GM18517 (cell line): Measurements from ENCODE around the gene NYNRIN.

ENCODE experiments used
- ATAC-seq: cut with Tn5 transposase; IDR thresholded peaks from one replicate; pipeline ENCODE4 v1.9.1; 2021; ENCODE audit warnings: mild to moderate bottlenecking, moderate library complexity; ENCODE audit not compliant: unreplicated experiment

The NYNRIN gene

DNA sequence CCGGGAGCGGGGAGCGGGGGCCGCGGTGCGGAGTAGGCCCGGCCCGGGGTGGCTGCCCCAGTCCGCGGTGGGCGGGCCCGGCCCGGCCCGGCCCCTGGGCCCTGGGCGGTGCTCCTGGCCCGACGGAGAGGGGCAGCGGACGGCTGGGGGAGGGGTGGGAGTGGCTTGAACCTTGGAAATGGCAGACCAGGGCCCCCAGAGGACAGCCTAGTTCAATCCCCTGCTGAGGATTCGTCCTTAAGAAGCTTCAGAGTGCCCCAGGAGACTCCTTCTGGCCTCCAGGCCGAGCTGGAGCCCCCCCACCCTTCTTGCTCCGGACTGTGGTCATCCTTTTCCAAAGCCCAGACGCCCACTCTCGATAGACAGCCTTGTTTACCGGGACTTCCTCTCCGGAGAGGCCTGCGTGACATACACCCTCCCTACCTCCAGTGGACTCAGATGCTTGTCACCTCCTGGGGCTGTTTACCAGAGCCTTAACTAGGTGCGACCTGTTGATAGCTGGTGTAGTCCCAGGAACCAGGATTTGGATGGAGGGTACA, 31.4 kb downstream of the NYNRIN start:
- peak; percentile 57 for ATAC-seq

DNA sequence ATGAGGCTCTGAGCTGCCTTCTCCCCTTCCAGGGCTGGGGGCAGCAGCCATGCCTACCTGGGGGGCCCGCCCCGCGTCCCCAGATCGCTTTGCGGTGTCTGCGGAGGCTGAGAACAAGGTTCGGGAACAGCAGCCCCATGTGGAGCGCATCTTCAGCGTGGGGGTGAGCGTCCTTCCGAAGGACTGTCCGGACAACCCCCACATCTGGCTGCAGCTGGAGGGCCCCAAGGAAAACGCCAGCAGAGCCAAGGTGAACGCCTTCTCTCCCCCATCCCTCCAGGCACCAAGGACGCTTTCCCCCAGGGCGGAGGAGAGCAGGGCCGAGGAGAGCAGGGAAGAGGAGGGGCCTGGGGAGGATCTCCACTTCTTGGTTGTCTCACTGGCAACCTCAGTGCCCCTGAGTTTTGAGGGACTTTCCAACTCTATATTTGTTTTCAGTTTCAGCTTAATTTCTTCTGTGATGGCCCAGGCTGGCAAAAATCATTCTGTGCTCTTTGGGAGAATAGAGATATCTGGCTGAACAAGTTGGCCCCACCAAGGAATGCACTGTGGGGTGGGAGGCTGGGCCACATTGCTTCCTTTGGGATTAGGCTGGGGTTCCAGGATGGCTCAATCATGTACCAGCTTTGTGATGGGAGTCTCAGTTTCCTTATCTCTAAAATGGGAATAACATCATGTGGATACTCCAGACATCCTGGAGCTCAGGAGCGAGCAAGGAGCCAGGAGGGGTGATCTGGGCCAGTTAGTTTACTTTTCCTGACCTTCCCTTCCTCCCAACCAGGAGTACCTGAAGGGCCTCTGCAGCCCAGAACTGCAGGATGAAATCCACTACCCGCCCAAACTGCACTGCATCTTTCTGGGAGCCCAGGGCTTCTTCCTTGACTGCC, 32.1 kb downstream of the NYNRIN start:
- ATAC-seq = no peak

DNA sequence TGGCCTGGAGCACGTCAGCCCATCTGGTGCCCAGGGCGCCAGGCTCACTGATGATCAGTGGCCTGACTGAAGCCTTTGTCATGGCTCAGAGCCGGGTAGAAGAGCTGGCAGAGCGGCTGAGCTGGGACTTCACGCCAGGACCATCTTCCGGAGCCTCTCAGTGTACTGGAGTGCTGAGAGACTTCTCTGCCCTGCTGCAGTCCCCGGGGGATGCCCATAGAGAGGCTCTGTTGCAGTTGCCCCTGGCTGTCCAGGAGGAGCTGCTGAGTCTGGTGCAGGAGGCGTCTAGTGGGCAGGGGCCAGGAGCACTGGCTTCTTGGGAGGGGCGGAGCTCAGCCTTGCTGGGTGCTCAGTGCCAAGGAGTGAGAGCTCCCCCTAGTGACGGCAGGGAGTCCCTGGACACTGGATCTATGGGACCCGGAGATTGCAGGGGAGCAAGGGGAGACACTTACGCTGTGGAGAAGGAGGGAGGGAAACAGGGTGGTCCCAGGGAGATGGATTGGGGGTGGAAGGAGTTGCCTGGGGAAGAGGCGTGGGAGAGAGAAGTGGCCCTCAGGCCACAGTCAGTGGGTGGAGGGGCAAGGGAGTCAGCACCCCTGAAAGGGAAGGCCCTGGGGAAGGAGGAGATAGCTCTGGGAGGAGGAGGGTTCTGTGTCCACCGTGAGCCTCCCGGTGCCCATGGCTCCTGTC, 32.9 kb downstream of the NYNRIN start:
- peak; percentile 49 for ATAC-seq

DNA sequence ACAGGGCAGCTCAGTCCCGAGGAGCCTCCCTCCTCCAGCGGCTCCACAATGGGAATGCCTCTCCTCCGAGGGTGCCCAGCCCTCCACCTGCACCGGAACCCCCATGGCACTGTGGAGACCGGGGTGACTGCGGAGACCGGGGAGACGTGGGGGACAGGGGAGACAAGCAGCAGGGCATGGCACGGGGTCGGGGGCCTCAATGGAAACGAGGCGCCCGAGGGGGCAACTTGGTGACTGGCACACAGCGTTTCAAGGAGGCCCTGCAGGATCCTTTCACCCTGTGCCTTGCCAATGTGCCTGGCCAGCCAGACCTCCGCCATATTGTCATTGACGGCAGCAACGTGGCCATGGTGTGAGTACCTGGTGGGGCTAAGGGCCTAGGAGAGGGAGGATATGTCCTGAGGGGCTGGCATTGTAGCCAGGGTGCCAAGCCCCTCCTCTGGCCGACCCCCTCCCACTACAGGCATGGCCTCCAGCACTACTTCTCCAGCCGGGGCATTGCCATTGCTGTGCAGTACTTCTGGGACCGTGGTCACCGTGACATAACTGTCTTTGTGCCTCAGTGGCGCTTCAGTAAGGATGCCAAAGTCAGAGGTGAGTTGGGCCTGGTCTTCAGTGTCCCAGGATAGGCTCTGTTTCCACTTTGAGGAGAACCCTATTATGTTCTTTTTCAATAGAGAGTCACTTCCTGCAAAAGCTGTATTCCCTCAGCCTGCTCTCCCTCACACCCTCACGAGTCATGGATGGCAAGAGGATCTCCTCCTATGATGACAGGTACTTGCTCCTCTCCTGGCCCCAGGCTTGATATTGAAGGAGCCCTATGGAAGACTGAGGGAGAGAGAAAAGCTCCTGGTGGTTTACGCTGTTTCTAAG, 33.7 kb downstream of the NYNRIN start:
- ATAC-seq = no peak

DNA sequence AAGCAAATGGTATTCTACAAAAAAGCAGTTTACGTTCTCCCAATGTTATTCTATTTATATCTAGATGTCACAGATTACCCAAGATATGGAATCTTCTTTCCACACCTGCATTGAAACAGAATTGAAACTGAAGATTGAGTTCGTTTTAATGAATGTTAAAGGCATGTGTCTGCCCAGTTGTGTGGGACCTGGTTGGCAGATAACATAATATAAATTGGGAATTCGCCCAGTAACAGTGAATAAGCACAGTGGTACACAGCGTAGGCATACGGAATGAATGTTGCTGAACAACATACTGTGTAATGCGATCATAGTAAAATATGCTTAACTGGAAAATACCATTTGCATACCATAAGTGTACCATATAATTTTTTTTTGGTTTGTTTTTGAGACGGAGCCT, 35.2 kb downstream of the NYNRIN start:
- ATAC-seq = no peak

DNA sequence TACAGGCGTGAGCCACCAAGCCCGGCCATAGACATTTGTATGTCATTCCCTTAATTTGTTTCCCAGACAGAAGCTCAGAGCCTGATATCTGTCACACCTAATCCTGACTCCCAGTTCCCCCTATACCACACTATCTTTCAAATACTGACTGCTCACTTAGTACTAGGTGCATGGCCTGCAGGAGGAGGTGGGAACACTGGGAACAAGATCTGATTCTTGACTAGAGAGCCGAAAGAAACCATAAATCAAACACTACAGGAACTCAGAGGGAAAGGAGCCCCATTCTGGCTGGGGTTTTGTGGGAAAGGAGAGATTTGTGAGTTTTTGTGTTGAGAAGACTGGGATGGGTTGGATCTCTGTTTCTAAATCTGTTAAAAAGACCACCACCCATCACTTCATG, 35.9 kb downstream of the NYNRIN start:
- no peak for ATAC-seq

DNA sequence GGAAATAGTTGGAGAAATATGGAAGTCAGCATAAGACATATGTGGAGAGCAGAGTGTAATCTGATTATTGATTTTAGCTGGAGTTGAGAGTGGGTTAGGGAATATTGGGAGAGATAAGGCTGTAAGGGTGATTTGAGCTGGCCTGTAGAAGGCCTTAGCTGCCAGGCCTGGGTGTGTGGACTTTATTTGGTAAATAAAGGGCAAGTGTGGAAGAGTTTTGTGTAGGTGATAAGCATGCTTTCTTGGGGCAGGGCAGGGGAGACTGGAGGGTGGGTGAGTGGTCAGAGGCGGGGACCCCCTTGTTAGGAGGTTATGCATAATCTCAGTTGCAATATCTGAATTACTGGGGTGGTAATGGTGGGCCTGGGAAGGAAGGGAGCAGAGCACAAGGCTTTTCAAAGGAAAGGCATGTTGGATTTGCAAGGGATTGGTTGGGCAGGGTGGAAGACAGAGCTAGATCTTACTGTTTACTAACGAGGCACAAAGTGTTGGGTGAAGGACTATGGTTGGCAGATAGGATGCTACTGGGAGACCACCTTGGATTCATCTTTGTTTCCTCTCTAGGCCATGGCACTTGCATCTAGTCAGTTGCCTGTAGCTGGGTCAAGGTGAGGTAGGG, 36.5 kb downstream of the NYNRIN start:
- no peak for ATAC-seq

DNA sequence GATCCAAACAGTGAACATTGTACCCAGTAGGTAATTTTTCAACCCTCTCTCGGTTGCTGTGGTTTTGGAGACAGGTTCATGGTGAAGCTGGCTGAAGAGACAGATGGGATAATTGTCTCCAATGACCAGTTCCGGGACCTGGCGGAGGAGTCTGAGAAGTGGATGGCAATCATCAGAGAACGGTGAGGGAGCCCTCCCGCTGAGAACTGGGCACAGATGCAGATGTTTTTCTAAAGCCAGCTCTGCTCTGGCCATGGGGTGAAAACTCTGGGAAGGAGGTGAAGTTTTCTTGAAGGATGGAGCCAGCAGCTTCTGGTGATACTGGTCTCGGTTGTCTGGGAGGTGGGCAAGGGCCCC, 37.2 kb downstream of the NYNRIN start:
- ATAC-seq = no peak

DNA sequence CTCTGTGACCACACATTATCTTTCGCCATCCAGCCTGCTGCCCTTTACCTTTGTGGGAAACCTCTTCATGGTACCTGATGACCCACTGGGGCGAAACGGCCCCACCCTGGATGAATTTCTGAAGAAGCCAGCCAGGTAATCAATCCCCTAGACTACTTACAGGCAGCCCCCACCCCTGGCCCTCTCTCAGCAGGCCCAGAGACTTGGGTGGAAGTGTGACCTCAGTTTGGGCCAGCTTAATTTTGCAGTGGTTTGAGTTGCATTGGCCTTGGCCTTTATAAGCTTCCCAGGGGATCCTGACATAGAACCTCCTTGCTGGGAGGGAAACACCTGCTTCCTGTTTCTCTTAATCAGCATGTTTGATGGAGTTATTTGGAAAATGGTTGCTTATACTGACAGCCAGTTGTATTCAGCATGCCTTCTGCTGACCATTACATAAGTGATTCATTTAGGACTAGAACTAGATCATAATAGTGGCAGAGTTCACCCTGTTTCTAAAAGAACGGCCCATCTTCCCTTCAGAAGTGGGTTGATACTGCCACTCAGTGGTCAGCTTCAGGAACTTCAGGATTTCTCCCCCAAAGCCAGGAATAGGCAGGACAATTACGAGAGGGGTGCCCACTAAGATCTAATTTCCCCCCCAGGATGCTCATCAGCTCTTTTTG, 37.7 kb downstream of the NYNRIN start:
- ATAC-seq = no peak

DNA sequence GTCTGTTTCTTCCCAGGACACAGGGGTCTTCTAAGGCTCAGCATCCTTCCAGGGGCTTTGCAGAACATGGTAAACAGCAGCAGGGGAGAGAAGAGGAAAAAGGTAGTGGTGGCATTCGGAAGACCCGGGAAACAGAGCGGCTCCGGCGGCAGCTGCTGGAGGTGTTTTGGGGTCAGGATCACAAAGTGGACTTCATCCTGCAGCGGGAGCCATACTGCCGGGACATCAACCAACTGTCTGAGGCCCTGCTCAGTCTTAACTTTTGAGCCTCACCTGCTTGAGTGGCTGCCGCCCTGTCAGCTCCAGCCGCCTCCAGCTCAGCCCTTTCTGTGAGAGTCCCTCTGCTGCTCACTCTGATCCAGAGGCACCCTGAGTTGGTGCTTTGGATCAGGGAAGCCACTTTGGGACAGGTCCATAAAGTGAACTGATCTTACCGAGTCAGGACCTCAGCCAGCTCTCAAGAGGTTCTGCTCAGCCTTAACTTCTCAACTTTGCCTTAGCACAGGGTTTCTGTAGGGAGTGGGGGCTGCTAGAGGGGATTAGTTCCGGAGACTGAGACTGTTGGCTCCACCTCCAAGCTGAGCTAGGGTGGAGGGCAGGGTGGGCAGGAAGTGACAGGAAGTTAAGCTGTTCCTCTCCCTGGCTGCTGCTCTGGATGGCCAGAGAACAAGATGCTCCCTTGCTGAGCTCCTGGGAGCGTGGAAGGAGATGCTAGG, 38.4 kb downstream of the NYNRIN start:
- no peak for ATAC-seq

DNA sequence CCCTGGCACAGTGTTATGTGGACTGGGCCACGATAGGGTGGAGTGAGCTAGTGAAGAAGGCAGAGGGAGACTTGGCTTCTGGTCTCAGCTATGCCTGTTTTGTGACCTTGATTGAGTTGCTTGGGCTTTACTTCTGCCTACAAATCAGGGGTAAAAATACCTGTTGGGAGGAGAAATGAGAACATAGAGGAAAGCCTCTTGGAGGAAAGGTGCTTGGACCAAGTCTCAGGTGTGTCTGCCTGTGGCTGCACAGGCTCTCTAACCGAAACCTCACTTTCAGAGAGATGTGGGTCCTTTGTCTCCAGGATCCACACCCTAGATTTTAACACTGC, 38.9 kb downstream of the NYNRIN start:
- no peak for ATAC-seq

DNA sequence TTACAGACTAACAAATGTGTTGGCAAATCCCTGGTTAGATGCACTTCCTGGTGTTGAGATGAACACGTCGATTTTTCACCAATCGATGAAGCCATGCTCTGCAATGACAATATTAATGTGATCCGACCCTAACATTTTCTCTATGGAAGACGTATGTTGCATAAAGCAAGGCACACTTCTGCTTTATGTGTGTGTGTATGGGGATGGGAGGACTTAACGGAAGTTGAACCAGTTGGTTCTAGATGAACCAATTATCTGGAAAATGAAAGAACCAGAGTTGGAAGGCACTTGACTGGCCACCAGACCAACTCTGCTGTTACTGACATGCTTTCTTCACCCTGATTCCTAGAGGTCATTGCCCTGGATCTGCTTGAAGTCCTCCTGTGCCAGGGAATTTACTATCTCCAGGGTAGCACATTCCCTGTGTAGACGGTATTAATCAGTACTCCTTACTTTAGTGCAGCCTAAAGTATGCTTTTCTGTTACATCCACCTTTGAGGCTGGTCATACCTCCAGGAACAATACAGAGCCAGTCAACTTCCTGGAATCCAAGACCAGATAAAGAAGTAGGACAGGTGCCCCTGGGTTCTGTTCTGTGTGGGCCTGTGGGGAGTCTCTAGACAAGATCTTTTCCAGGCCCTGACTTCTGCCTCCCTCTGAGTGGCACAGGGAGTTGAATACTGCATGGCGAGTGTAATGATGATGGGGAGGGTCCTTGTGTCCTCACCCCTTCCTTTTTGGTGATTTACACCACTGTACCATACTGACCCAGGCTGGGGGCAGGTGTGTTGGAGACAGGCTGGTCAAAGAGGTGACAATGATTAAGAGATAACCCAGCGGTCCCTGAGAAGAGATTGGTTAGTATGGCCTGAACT, 39.7 kb downstream of the NYNRIN start:
- no peak for ATAC-seq

DNA sequence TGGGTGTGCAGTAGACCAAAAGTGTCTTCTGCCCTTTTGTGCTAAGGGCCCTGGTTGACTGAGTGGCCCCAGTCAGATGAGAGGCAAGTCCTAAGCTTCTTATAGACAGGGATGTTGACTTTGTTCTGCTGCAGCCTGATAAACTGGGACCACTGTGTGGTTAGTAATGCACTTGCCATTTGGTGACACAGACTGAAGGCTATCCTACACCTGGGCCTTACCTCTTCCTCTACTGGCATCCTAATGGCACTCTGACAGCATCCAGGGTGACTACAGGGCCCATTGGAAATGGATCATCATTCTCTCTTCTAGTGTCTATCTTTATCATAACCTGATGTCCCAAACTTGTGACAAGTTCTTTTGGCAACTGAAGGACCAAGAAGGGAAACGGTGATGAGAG, 40.5 kb downstream of the NYNRIN start:
- no peak for ATAC-seq

DNA sequence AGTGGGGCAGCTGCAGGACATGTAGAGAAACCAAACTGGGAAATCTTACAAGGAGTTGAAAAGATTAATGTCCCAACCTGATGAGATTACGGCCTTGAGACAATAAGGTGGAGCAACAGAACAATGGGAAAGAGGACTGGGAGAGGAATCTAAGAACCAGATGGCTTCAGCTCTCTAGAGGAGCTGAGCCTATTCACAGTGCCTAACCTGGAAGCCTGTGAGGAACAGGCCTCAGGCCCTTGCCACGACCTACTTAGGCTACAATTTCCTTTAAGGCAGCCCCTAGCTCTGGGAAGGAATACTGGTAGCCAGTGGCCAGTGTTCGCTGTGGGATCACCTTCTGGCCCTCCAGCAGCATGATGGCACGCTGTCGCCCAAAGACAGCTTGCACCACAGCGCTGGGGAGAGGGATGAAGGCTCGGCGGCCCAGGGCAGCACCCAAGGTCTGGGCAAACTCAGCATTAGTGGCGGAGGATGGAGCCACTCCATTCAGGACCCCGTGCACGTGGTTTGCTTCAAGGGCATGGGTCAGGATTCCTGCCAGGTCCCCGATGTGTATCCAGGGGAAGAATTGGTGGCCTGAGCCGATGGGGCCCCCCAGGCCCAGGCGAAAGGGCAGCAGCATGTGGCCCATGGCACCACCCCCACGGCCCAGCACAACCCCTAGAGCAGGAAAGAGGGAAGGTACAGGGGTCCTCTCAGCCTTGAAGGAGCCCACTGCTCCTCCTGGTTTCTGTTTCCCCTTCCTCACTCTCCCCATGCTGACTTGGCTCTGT, 41.2 kb downstream of the NYNRIN start:
- ATAC-seq = no peak

DNA sequence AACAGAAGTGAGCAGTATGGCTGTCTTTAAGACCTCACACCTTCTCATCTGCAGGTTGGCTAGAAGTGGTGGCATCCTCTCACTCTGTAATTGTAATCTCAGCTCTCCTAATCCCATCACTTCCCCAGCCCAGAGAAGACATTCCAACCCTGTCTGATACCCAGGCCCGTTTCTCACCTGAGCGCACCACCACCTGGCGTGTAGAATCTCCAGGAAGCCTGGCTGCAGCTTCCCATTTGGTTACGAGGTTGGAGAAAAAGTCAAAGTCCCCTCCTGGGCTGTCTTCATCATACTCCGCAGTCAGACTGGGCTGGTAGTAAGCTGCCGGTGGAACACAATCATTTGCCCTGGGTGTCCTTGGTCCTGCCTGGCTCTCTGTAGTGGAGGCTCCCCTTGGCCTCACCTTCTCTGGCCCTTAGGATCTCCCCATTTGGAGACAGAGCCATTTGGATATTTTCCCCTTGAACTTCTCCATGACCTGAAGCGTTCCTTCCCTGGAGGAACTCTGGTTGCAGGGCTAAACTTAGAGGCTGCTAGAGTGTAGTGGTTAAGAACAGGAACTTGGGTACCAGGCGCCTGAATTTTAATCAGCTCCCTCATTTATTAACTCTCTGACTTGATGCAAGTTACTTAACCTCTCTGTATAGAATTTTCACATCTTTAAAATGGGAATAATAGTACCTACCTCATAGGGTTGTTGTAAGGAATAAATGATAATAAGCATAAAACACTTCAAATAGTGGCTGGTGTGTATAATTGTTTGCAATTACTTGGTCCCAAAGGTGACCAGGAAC, 42.0 kb downstream of the NYNRIN start:
- ATAC-seq = no peak

DNA sequence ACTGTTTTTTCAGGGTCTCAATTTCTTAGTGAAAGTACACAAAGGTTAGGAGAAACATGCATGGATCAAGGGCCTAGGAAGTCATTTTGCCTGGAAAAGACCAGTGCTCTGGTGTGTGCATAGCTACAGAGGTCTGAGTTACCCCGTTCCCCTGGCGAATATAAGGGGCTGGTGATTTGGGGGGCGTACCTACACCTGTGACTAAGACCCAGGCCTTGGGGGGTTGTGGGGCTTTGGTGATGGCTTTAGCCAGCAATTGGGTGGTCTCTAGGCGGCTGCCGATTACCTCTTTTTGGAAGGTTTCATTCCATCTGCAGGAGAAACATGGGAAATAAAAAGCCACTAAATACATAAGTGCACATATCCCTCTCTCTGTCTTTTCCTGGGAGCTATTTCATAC, 42.7 kb downstream of the NYNRIN start:
- ATAC-seq = no peak

DNA sequence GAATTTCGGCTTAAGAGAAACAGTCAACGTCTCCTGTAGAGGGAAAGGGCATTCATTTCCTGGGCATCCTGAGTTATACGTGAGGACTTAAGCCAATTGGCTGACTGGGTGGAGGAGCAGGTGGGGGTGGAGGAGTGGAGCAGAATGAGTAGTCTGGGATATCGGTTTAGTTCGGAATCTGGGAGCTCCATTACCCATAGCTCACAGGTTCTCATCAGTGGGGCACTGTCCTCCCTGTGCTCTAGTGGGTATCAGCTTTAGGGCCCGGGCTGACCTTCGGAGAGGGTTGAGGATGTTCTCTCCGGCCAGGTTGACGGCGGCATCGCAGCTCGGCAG, 43.1 kb downstream of the NYNRIN start:
- no peak for ATAC-seq
